Smooth muscle cell (in vitro differentiated cells): ENCODE measurements around the gene SFXN3. TPM values are rescaled to one million over a fixed set of nuclear protein-coding genes. Genes with fewer than 3 reads are reported as not detected.
A peak's percentile ranks its signal among the peaks of the same experiment; 100 is the strongest.

ENCODE experiments used
- DNase-seq: peaks from one replicate; lab custom pipeline; 2025; ENCODE audit not compliant: unreplicated experiment; lab: John Stamatoyannopoulos, UW
- H2AFZ ChIP-seq: fragments of 200-600 bp; sonication (generic); 2 replicates; pipeline ENCODE4 v1.6.0; 2016; ENCODE audit warnings: antibody characterized with exemption, low read depth, mild to moderate bottlenecking
- H3F3A ChIP-seq: fragments of 200-600 bp; sonication (generic); 2 replicates; pipeline ENCODE4 v1.6.0; 2017; ENCODE audit warnings: antibody characterized with exemption, low read depth
- H3K27ac ChIP-seq: fragments of 200-600 bp; sonication (generic); 2 replicates; pipeline ENCODE4 v1.5.1; 2016; ENCODE audit warnings: low read depth, mild to moderate bottlenecking
- H3K27me3 ChIP-seq: fragments of 200-600 bp; sonication (generic); 2 replicates; pipeline ENCODE4 v1.6.1; 2016; ENCODE audit warnings: low read depth, mild to moderate bottlenecking
- H3K36me3 ChIP-seq: fragments of 200-600 bp; sonication (generic); 2 replicates; pipeline ENCODE4 v1.5.1; 2016; ENCODE audit warnings: low read depth
- H3K4me1 ChIP-seq: fragments of 200-600 bp; sonication (generic); 2 replicates; pipeline ENCODE4 v1.5.1; 2016; ENCODE audit warnings: low read depth
- H3K4me2 ChIP-seq: fragments of 200-600 bp; sonication (generic); 2 replicates; pipeline ENCODE4 v1.6.0; 2016; ENCODE audit warnings: mild to moderate bottlenecking
- H3K4me3 ChIP-seq: fragments of 200-600 bp; sonication (generic); 2 replicates; pipeline ENCODE4 v1.5.1; 2016; ENCODE audit warnings: mild to moderate bottlenecking
- H3K79me2 ChIP-seq: fragments of 200-600 bp; sonication (generic); 2 replicates; pipeline ENCODE4 v1.6.0; 2016; ENCODE audit warnings: low read depth, mild to moderate bottlenecking
- H3K9ac ChIP-seq: fragments of 200-600 bp; sonication (generic); 2 replicates; pipeline ENCODE4 v1.6.0; 2016; ENCODE audit warnings: low read depth
- H3K9me3 ChIP-seq: fragments of 200-600 bp; sonication (generic); replicated peaks from 2 replicates; pipeline ENCODE4 v1.5.1; 2016; ENCODE audit warnings: low read depth
- H4K20me1 ChIP-seq: fragments of 200-600 bp; sonication (generic); 2 replicates; pipeline ENCODE4 v1.6.0; 2016; ENCODE audit warnings: low read depth
- WGBS: methylation state at CpG from one replicate; pipeline ENCODE4 v1.1.7; 2016; ENCODE audit warnings: low lambda C conversion rate; 5-methylcytosine and 5-hydroxymethylcytosine counted together
- polyA plus RNA-seq: library from polyadenylated mRNA; unstranded; fragments of >200 nt; fragmentation: Nextera tagmentation; extraction: Ambion mirVana; gene quantifications from 2 replicates; pipeline ENCODE4 v1.2.1, GENCODE V29; 2016
- total RNA-seq: library from RNA; depleted of rRNA; stranded (reverse); fragments of >200 nt; gene quantifications from 2 replicates; pipeline ENCODE4 v1.2.3, GENCODE V29; 2014
- TF ChIP-seq, protein P1 (sequence below): fragments of 200-600 bp; sonication (generic); IDR thresholded peaks from 2 replicates; pipeline ENCODE4 v1.5.1; 2017; ENCODE audit warnings: borderline replicate concordance, mild to moderate bottlenecking, antibody characterized with exemption; ENCODE audit not compliant: insufficient read depth, poor library complexity, severe bottlenecking

The SFXN3 gene
- total and polyA plus RNA-seq, 2 experiments from 2014 or later, result 79.1 to 92.1 TPM

DNA sequence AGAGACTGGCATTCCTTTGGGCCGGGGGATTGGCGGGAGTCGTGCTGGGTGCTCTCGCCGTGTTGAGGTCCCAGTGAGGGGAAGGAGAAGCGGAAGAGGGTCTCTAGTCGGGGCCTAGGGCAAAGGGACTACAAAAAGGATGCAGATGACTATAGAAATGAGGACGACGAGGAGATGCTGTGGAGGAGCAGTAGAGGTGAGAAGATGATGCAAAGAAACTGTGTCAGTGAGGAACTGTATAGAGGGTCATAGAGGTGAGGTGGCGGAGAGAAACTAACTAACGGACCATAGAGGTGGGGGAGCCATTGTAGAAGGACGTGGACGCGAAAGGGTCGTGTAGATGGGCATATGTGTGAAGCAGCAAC is 43.4 kb upstream of the SFXN3 start:
- H3K9ac ChIP-seq, result peak overlapping the region; percentile 60
- DNase-seq, result no peak
- no peaks in the 10 kb centered on the region for H3K9me3 ChIP-seq
- whole genome bisulfite sequencing, result under 1% methylated on average over 15 of the region's 15 CpGs
- TF ChIP-seq, protein P1, sequence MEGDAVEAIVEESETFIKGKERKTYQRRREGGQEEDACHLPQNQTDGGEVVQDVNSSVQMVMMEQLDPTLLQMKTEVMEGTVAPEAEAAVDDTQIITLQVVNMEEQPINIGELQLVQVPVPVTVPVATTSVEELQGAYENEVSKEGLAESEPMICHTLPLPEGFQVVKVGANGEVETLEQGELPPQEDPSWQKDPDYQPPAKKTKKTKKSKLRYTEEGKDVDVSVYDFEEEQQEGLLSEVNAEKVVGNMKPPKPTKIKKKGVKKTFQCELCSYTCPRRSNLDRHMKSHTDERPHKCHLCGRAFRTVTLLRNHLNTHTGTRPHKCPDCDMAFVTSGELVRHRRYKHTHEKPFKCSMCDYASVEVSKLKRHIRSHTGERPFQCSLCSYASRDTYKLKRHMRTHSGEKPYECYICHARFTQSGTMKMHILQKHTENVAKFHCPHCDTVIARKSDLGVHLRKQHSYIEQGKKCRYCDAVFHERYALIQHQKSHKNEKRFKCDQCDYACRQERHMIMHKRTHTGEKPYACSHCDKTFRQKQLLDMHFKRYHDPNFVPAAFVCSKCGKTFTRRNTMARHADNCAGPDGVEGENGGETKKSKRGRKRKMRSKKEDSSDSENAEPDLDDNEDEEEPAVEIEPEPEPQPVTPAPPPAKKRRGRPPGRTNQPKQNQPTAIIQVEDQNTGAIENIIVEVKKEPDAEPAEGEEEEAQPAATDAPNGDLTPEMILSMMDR, result no peak
- H3K4me2 ChIP-seq, result peak overlapping the region; percentile 96
- H3K27me3 ChIP-seq, result no peaks in the 10 kb centered on the region
- H4K20me1 ChIP-seq, result no peaks in the 10 kb centered on the region
- no peak overlapping the region for H3K27ac ChIP-seq
- no peaks in the 10 kb centered on the region for H3F3A ChIP-seq
- peak overlapping the region; percentile 88 for H3K4me3 ChIP-seq
- H3K79me2 ChIP-seq, result peaks cover 29% of the 10 kb centered on the region
- no peaks in the 10 kb centered on the region for H3K36me3 ChIP-seq
- H2AFZ ChIP-seq, result peak overlapping the region; percentile 99
- H3K4me1 ChIP-seq, result peaks cover 9% of the 10 kb centered on the region

DNA sequence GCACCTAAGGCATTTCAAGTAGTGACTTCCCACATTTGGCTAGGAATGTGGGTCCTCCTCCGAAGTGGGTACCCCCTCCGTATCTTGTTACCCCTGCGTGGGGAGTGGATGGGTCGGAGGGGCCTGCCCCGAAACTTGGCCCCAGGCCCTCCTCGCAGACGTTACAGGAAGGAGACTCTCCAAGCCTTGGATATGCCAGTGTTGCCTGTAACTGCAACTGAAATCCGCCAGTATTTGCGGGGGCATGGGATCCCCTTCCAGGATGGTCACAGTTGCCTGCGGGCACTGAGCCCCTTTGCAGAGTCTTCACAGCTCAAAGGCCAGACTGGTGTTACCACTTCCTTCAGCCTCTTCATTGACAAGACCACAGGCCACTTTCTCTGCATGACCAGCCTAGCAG is 42.9 kb upstream of the SFXN3 start:
- H3K27ac ChIP-seq, result no peak overlapping the region
- peaks cover 29% of the 10 kb centered on the region for H3K79me2 ChIP-seq
- H3F3A ChIP-seq, result no peaks in the 10 kb centered on the region

DNA sequence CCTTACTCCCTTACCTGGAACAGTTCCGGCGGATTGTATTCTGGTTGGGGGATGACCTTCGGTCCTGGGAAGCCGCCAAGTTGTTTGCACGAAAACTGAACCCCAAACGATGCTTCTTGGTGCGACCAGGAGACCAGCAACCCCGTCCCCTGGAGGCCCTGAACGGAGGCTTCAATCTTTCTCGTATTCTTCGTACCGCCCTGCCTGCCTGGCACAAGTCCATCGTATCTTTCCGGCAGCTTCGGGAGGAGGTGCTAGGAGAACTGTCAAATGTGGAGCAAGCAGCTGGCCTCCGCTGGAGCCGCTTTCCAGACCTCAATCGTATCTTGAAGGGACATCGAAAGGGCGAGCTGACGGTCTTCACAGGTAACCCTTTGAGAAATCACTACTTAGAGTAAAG is 41.9 kb upstream of the SFXN3 start:
- TF ChIP-seq, protein P1, result no peak
- H3K9me3 ChIP-seq, result no peaks in the 10 kb centered on the region
- no peaks in the 10 kb centered on the region for H4K20me1 ChIP-seq
- no peaks in the 10 kb centered on the region for H3K36me3 ChIP-seq
- H2AFZ ChIP-seq, result no peak overlapping the region
- no peak overlapping the region for H3K4me3 ChIP-seq
- peaks cover 4% of the 10 kb centered on the region for H3F3A ChIP-seq
- no peak overlapping the region for H3K27ac ChIP-seq
- no peak overlapping the region for H3K9ac ChIP-seq
- no peak for DNase-seq
- 97% methylated on average over 21 of the region's 21 CpGs for WGBS
- no peak overlapping the region for H3K4me2 ChIP-seq
- peaks cover 29% of the 10 kb centered on the region for H3K79me2 ChIP-seq
- H3K4me1 ChIP-seq, result peaks cover 9% of the 10 kb centered on the region
- H3K27me3 ChIP-seq, result no peaks in the 10 kb centered on the region

More for the DNA sequence above, 42.9 kb upstream of the SFXN3 start:
- H3K4me1 ChIP-seq, result peaks cover 9% of the 10 kb centered on the region
- no peak overlapping the region for H2AFZ ChIP-seq
- TF ChIP-seq, protein P1, result no peak
- no peaks in the 10 kb centered on the region for H4K20me1 ChIP-seq
- H3K4me2 ChIP-seq, result peak overlapping the region; percentile 96
- WGBS, result 78% methylated on average over 10 of the region's 10 CpGs
- peak overlapping the region; percentile 60 for H3K9ac ChIP-seq
- no peaks in the 10 kb centered on the region for H3K36me3 ChIP-seq
- no peak for DNase-seq
- H3K4me3 ChIP-seq, result peak overlapping the region; percentile 88
- H3K27me3 ChIP-seq, result no peaks in the 10 kb centered on the region
- H3K9me3 ChIP-seq, result no peaks in the 10 kb centered on the region

DNA sequence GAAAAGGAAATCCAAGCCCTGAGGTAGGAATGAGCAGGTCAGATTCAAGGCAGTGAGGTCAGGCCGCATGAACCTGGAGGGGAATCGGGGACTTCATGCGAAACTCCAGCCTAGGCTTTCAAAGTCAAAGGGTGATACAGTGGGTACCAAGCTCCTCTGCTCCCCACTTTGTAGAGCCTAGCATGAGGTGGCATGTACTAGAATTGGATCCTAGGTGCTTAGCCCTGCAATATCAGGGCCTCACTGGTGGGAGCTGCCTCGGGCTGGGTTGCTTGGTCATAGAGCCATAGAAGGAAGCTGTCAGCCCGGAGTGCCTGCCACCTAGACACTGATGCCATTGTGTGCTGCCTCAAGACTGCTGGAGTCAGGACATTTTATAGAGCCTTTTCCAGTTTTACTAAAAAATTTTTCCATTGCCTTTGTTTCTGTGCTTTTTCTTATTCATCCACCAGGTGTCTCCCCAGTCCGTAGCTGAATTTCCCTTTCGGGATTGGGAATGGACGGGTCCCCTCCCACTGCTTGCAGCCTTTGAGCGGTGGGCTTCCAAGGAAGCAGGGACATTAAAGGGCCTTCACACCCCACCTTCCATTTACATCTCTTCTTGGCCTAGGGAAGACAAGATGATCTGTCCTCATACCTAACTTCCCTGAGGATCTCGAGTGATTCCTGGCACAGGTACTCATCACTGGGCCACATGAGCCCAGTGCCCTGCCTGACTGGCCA is 36.9 kb upstream of the SFXN3 start:
- Histone ChIP-seq H3K9me3 (no peaks in the 10 kb centered on the region), H3K79me2 (peaks cover 10% of the 10 kb centered on the region), H3K27ac (no peak overlapping the region), H4K20me1 (no peaks in the 10 kb centered on the region), H3K9ac (no peak overlapping the region), H3K36me3 (no peaks in the 10 kb centered on the region), H3F3A (peaks cover 28% of the 10 kb centered on the region), H3K4me3 (no peak overlapping the region), H3K27me3 (no peaks in the 10 kb centered on the region), H3K4me2 (no peak overlapping the region), H3K4me1 (peaks cover 12% of the 10 kb centered on the region), H2AFZ (no peak overlapping the region)
- WGBS, result 60% methylated on average over 10 of the region's 10 CpGs
- TF ChIP-seq, protein P1, result peak; percentile 64
- DNase-seq, result no peak
